ENCODE measurements around the gene GADD45B. TPM values are rescaled to one million over a fixed set of nuclear protein-coding genes. Genes with fewer than 3 reads are reported as not detected.
A peak's percentile ranks its signal among the peaks of the same experiment; 100 is the strongest.

The GADD45B gene
- total and polyA plus RNA-seq, 2 donors (not counting 3 experiments of a cell fraction or from before 2014, with no cell fraction given): 61.3 to 267 TPM

DNA sequence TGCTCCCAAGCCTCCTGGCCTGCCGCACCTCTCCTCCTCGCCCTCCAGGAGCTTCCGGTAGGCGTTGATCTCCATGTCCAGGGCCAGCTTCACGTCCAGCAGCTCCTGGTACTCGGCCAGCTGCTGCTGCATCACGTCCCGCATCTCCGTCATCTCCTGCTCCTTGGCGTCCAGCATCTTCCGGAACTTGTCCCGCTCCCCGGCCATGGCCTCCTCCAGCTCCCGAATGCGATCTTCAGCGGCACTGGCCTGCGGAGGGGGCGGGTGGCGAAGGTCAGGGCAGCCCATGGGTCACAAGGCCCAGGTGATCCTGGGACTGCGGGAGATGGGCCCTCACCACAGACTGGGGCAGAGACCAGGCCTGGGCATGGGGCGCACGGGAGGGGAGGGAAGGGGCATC, 41.7 kb upstream of the GADD45B start:
- Histone ChIP-seq H3K9me3 (replicated peaks; ENCODE audit: control insufficient read depth, insufficient read depth, low read length) (no peaks in the 10 kb centered on the region), H3K4me2 (ENCODE audit: insufficient read depth, low read length) (no peak overlapping the region), H3K9ac (replicated peaks; ENCODE audit: extremely low read depth, insufficient read depth, low read length) (no peak overlapping the region), H3K27ac (ENCODE audit: insufficient read depth, low read depth, low read length) (no peak overlapping the region), H3K79me2 (ENCODE audit: control insufficient read depth, insufficient read depth, low read length) (peaks cover 10% of the 10 kb centered on the region), H4K20me1 (replicated peaks; ENCODE audit: control insufficient read depth, extremely low read depth, insufficient read depth, low read length) (no peaks in the 10 kb centered on the region), H3K36me3 (ENCODE audit: control insufficient read depth in 2 of 2, extremely low read depth in 1 of 2, insufficient read depth in 2 of 2, low read length in 2 of 2) (peaks cover 7 to 39% of the 10 kb centered on the region in 2 experiments), H3K4me1 (ENCODE audit: control insufficient read depth, extremely low read depth, insufficient read depth, low read length) (no peaks in the 10 kb centered on the region), H3K27me3 (ENCODE audit: control insufficient read depth in 2 of 2, insufficient read depth in 2 of 2, low read length in 2 of 2) (no peaks in the 10 kb centered on the region), H2AFZ (ENCODE audit: low read depth, low read length) (no peak overlapping the region), H3K4me3 (replicated peaks in 1 of 3; ENCODE audit: insufficient read depth in 1 of 3, low read depth in 1 of 3, low read length in 3 of 3) (no peak overlapping the region), H3K9me1 (replicated peaks; ENCODE audit: control insufficient read depth, extremely low read depth, insufficient read depth, low read length) (no peaks in the 10 kb centered on the region)
- DNase-seq (ENCODE audit: low read depth, low spot score) (no peak), FAIRE-seq (no peak)
- TSS peak; percentile 1 for BruUV-seq (replicated peaks)
- TF ChIP-seq JUN (IDR thresholded peaks at IDR 0.05; ENCODE audit: borderline replicate concordance, insufficient read depth, insufficient read length, low read depth) (no peak), POLR2A (IDR thresholded peaks at IDR 0.05; ENCODE audit: low read depth, low read length) (no peak), GATA2 (IDR thresholded peaks at IDR 0.05; ENCODE audit: insufficient read depth, insufficient read length, low read depth, low read length) (no peak), POLR2AphosphoS5 (IDR thresholded peaks at IDR 0.05; ENCODE audit: insufficient read depth, low read depth, low read length) (no peak), MYC (IDR thresholded peaks at IDR 0.05; ENCODE audit: low read depth, low read length) (no peak), FOS (IDR thresholded peaks at IDR 0.05; ENCODE audit: borderline replicate concordance, insufficient read depth, low read length) (no peak), MAX (IDR thresholded peaks at IDR 0.05; ENCODE audit: insufficient read depth, insufficient read length) (no peak), EZH2 (IDR thresholded peaks at IDR 0.05; ENCODE audit: borderline replicate concordance, low read depth, low read length, severe bottlenecking) (no peak)
- TF ChIP-seq, protein P1, sequence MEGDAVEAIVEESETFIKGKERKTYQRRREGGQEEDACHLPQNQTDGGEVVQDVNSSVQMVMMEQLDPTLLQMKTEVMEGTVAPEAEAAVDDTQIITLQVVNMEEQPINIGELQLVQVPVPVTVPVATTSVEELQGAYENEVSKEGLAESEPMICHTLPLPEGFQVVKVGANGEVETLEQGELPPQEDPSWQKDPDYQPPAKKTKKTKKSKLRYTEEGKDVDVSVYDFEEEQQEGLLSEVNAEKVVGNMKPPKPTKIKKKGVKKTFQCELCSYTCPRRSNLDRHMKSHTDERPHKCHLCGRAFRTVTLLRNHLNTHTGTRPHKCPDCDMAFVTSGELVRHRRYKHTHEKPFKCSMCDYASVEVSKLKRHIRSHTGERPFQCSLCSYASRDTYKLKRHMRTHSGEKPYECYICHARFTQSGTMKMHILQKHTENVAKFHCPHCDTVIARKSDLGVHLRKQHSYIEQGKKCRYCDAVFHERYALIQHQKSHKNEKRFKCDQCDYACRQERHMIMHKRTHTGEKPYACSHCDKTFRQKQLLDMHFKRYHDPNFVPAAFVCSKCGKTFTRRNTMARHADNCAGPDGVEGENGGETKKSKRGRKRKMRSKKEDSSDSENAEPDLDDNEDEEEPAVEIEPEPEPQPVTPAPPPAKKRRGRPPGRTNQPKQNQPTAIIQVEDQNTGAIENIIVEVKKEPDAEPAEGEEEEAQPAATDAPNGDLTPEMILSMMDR (IDR thresholded peaks at IDR 0.05; ENCODE audit: extremely low read depth in 1 of 2, insufficient read depth in 1 of 2, low read depth in 1 of 2, low read length in 2 of 2): no peak
- POLR2A ChIA-PET: no interaction called here
- dilution Hi-C loops (cut with MboI; ENCODE audit: extremely low pct_ligation_motif_present, low sequenced_read_pairs) (no loop called here), intact Hi-C loops (cut with micrococcal nuclease) (no loop called here)
- CTCF ChIA-PET: interaction anchor here (0.6 kb wide), 1 partner anchor 60 kb away, joined by 3 read pairs; no protein-coding TSS in a partner anchor

Measured in endothelial cell of umbilical vein (primary cell).